Adrenal gland (tissue), 5 donors: ENCODE measurements around the gene AK5.

ENCODE experiments used
- POLR2A ChIP-seq, 2 donors: fragments of 450-650 bp; IDR thresholded peaks; one replicate each; pipeline ENCODE4 v1.6.1; 2017; ENCODE audit warnings: antibody characterized with exemption in 2 of 2, mild to moderate bottlenecking in 2 of 2, moderate library complexity in 1 of 2
- TF ChIP-seq, protein P1 (sequence below), 6 experiments: fragments of 450-650 bp in 4 of 6; fragments of 200-600 bp in 2 of 6; sonication (generic) in 1 of 6; IDR thresholded peaks; 1 replicate in 5 of 6; 2 replicates in 1 of 6; pipeline versions ENCODE4 v1.5.1 to v1.8.0; 2016 to 2021; ENCODE audit warnings: antibody characterized with exemption in 6 of 6, mild to moderate bottlenecking in 2 of 6, moderate library complexity in 1 of 6
- donor health status: DM: no; HTN: no; CAD: no.

- TF ChIP-seq, protein P1, sequence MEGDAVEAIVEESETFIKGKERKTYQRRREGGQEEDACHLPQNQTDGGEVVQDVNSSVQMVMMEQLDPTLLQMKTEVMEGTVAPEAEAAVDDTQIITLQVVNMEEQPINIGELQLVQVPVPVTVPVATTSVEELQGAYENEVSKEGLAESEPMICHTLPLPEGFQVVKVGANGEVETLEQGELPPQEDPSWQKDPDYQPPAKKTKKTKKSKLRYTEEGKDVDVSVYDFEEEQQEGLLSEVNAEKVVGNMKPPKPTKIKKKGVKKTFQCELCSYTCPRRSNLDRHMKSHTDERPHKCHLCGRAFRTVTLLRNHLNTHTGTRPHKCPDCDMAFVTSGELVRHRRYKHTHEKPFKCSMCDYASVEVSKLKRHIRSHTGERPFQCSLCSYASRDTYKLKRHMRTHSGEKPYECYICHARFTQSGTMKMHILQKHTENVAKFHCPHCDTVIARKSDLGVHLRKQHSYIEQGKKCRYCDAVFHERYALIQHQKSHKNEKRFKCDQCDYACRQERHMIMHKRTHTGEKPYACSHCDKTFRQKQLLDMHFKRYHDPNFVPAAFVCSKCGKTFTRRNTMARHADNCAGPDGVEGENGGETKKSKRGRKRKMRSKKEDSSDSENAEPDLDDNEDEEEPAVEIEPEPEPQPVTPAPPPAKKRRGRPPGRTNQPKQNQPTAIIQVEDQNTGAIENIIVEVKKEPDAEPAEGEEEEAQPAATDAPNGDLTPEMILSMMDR (IDR thresholded peaks at IDR 0.05), result no peak
- TF ChIP-seq POLR2A (IDR thresholded peaks at IDR 0.05), result no peak
Observed at GRCh38 chr1:77405186-77405585, 123.4 kb downstream of the AK5 start.
